Measurements from ENCODE around the gene MEIS2.

The MEIS2 gene

DNA sequence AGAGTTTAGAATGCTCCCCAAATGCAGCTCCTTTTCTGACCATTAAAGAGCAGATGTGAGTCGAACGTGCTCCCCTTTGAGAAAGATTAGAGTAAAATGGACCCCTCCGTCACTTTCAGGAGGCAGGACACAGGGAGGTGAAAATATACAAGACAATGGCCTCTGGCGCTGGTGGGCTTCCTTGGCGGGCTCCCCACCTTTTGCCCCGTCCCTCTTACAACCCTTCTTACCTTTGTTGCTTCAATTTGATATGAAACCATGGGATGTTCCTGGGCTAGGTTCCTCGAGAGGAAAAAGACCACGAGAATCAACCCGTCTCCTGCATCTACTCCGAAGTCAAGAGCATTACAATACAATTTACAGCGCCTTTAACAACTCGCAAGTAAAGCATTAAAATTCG is 214.2 kb downstream of the MEIS2 start:
- no peak for DNase-seq

DNA sequence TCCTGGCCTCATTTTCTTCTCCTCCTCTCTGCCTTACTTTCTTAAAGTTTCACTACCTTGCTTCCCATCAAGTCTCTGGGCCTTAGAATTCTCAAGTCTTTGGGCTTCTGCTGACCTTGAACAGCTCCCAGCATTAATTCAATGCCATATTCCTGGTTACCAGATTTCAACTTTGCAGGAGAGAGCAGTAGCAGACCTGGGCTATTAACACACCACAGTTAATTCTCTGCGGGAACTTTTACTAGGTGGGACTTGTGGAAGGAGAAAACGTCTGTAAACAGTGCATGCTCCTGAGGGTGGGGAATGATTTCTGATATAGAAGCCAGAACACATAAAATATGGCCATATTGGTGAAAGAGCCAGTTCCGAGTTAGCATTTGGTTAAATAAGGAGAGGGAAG is 214.6 kb downstream of the MEIS2 start:
- no peak for DNase-seq

DNA sequence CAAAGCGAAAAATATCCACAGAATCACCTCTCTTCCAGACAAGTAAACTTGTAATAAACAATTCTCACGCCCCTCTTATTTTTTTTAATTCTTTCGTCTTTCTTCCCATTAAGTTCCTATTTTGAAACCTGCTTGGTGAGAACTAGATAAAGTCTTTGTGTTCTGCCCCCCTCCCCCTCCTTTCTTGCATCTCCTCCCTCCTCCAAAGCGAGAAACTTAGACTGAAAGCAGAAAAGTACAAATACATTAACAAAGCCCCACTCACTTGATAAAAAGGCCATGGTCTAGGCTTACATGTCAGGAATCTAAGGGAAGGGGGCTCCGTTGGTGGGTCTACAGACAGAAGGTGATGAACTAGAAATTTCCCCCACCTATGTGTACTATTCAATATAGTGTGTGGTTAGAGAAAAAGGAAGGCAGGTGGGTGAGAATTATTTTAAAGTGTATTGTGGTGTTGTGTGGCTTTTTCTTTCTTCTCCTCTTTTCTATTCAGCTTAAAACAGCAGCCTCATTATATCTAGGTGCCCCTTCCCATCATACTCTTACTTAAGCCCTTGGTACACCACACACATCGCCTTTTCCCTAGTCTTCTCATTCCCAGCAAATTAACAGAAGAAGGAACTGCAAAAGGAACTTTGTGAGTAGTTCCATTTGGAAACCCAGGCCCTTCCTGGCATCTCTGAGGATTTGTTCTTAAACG is 215.3 kb downstream of the MEIS2 start:
- no peak for DNase-seq

DNA sequence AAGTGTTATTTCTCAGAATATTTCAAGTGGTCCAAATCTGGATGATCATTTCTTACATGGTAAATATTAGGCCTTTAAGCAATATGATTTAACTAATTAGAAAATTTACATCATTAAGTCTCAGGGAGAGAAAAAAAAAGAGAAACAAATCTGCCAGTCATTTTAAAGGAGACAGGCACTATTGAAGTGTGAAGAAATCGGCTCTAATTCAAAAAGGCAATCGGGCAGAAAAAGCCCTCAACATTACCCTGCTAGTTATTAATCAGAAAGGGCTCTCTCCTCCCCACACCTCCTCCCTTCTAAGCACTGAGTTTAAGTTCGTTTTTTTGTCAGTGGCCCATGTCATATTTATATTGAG is 215.9 kb downstream of the MEIS2 start:
- DNase-seq, result no peak

DNA sequence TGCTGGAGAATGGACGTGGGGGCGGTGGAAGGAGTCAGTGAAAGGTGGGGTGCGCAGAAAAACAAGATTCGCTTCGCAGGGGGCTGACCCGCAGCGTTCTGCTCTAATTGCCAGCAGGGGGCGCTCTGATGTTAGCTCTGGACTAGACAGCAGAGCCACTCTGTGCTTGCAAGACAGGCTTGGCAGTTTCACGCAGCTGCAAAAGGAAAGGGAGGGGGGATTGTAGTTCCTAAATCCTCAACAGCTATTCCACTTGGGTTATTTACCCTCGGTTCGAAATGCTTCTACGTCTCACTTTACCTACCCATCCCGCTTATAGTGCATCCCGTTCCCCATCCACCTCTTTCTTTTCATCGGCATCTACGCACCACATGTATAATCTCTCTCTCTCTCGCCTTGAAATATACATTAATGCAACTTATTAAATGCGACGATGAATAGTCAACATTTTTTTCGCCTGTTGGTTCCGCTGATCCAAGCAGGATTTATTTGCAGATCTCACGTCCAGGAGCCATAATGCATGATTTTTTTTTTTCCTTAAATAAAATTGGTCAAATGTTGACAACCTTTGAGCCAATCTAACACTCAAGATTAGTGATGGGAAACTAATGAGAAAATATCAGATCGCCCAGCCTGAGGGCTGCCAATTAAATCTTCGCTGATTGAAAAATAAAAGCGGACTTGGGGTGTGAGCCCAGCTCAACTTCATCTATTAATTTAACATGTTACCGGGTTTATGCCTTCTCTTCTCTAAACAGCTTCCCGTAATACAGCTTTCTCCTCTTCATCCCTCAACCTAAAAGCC is 216.4 kb downstream of the MEIS2 start:
- DNase-seq, result peak; percentile 72

DNA sequence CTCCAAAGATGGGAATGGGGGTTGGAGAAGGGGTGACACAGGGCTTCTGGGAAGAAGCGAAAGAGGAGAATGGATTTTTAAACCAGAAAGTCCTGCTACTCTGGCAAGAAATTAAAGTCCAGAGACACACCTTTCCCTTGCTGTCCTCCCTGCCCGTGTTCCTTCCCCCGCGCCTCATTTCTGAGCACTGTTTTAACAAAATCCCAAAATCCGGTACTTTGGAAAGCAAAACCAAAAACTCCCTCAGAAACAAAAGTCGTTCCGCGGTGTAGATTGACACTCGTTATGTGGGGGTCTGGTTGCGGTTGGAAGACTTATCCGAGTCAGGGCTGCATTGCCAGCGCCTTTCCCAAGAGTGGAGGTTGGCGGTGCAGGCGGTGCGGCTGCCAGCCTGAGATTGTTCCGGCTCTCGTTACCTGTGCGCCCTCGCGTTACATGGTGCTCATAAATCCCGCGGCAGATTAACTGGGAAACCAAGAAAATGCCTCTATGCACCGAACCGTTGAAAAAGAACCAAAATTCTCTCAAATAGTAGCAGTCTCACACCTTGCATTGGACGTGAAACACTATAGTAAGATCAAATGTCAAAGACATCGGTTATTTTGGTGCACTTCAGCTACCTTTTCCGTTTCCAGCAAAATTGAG is 217.7 kb downstream of the MEIS2 start:
- no peak for DNase-seq

DNA sequence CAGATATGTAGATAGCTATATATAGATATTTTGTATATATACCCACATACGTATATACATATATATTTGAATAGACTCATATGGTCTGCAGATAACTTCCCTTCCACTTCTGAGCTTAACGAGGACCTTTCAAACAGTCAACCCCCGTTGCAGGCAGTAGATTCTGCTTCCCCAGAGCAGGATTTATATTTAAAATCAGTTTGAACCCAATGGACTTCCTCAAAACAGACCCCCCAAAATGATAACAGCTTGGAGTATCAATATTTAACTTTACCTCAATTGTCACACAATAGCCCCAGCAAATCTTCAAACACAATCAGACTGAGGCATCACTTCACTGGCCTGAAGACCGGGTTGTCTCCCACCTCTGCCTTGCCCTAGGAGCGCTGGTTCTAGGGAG is 218.3 kb downstream of the MEIS2 start:
- DNase-seq, result no peak

DNA sequence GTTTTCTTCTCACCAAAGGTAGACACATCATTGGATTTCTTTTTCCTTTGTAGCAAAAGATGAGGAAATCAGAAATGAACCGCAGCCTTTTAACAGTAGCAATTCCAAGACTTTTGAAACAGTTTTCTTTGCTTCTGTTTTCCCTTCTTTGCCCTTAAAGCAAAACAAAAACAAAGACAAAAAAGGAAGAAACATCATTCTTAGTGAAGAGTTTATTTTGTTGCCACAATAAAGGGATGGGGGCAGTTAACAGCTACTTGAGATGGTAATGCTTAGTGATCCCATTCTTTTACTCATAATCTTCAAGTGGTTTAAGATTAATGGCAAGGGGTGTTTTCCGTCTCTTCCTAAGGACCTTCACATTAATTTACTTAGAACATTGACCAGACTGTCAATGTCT is 218.8 kb downstream of the MEIS2 start:
- DNase-seq, result no peak

DNA sequence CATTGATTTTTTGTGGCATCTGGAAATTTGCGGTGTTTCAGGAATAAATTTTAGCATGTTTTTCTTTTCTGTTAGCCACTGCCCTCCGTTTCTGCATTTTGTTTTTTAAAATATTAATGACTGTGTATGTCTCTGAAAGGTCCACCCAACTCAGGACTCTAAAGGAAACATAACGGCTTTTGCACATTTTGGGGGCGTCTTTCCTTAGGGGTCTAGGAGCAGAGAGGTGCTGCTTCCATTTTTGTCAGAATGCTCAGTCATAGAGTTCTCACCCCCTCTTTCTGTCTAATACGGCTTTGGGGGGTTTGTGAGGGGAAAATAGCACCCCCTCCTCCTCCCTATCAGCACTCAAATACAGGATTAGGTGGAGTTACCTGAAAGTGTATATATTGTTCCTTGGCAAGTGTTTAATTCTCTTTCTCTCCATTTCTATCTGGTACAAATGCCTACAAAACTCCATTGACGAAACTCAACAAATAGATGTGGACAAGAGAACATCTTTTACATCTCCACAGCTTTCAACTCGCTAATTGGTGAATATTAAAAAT is 219.4 kb downstream of the MEIS2 start:
- no peak for DNase-seq

DNA sequence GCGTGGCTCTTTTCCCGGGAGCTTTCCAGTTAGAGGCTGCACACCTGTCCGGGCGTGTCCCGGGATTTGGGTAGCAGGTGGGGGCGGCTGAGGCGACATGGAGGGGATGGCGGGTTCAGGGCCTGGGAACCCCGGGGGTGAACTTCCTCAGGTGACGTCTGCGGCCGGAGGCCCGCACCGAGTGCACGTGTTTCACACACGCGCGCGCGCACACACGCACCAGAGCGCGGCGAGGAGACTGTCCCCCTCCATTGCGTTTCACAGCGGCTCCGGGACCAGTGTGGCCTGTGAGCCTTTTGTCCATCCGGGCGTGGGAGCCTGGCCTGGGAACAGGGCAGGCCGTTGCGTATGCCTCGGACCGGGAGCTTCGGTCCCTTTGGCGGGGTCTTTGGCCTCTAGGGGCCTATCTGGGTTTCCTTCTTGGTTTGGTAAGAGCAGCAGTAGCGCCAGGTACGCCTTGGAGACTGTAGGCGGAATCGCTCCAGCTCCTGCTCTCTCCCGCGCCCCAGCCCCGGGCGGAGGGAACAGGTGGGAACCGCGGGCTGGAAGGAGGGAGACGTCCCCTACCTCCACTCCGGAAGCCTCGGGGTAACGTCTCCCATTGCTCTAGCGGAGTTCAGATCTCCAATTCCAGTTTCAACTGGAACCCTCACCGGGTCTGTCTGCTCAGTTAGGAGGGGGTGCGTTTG is 220.0 kb downstream of the MEIS2 start:
- DNase-seq, result no peak

DNA sequence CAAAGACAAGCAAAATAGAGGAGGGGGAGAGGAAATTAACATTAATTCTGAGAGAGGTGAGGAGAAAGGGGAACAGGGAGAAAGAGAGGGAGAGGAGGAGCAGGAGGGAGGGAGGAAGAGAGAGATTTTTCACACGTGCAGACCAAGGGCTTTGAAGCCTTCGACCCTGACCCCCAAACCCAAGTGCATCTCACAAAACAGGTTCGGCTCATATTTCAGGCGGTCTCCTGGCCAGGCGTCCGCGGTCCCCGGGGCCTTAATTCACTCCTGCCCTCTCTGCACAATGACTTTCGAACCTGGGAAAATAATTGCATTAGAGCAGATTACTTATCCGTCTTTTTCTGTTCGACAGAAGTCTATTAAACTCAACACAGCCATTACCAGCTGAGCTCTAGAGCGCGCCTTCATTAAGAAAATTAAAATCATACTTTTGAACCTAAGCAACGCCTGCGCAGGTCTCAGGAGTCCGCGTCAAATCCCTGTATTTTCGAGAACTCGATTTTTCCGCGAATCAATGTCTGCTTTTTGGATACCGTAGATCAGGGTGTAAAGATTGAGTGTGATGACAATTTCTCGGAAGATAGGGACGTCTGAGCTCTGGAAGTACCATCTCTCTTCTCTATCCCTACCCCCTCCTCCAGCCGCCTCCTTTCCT is 220.7 kb downstream of the MEIS2 start:
- DNase-seq, result no peak

DNA sequence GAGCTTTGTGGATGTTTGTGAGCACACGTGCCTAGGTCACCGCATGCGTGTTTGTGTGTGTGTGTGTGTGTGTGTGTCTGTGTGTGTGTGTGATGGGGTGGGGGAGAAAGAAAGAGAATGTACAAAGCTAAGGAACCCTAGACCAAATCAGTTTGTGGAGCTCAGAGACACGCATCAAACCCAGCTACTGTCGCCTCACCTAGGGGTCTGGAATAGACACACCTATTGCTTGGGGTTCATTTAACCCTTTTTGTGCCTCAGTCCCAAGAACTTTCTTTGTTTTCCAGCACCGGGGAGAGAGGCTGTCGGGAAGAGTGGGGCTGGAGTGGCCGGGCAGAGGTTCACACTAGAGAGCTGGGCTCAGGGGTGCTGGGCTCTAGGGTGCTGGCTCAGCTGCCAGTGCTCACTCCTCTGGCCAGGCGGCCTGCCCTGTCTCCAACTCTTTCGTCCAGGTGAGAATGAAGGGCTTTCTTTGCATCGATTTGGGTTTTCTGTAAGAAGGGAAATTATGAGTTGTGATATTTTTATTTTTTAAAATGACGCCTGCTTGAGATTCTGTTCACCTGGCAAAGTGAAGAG is 221.6 kb downstream of the MEIS2 start:
- no peak for DNase-seq

DNA sequence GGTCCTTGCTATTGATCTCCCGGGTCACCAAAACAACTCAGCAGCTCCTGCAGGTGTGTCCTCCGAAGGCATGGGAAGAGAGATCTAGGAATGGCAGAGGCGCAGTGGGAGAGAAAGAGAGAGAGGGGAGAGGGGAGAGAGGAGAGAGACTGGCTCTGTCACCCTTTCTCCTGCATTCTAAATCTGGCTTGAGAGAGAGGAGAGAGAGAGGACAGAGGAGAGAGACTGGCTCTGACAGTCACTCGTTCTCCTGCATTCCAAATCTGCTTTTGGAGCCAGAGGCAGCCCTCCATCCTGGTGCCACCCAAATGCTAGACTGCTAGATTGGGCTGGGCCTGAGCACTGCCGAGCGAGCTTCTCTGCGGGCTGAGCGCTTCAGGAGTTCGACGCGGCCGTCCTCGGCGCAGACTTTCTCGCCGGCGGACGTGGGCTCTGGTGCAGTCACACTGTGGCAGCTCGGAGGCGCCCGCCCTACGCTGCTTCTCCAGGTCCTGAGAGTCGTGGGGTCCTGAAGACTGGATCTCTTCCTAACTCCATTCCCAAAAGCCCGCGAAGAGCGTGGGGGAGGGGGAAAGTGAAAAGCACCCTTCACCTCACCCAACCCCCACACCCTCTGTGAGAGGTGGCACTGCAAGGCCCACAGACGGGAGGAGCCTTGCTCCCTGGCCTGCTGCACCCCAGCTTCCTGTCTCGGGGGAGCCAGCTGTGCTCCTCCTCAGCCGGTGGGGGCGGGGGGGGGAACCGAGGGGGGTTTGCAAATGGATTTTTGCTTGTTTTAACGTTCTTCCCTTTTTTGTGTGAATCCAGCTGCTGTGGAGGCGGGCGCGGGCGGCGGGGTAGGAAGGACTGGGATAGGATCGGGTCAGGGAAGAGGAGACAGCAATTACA is 222.3 kb downstream of the MEIS2 start:
- no peak for DNase-seq

DNA sequence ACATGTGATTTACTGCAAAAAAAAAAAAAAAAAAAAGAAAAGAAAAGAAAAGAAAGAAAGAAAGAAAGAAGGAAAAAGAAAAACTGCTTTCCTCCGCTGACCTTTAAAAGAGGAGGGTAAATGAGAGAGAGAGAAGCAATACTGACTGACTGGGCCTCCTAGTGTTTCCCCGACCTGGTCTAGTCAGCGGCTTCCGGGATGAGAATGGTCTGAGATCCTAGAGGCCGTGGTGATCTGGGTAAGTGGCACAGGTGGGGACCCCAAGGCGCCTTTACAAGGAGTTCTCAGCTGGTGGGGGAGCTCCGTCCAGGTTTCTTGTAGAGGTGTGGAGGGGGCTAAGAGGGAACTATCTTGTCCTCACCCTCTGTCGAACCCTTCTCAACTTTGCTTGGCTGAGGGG is 223.1 kb downstream of the MEIS2 start:
- no peak for DNase-seq

DNA sequence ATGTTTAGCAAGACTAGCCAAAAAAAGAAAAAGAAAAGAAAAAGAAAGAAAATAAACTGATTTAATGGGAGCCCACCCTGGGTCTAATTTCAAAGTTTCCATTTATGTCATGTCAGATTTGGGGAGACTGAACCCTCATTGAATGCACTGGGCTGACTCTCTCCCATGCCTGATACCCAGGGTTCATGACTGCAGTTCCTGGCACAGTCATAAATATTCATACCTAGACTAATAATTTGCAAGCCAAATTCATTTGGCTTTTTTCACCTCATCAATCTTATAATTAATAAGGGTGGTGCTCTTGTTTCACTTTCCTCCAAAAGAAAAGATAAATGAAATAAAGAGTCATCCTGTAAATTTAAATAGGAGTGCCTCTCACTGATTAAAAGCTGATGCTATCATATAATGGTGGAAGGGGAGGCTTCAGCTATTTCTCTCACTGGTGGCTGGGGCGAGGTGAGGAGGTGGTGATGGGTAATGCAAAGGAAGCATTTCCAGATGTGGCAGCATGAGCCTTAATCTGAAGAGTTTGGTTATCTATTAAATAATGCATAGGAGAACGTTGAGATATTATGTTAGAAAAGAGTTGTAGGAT is 224.5 kb downstream of the MEIS2 start:
- no peak for DNase-seq

DNA sequence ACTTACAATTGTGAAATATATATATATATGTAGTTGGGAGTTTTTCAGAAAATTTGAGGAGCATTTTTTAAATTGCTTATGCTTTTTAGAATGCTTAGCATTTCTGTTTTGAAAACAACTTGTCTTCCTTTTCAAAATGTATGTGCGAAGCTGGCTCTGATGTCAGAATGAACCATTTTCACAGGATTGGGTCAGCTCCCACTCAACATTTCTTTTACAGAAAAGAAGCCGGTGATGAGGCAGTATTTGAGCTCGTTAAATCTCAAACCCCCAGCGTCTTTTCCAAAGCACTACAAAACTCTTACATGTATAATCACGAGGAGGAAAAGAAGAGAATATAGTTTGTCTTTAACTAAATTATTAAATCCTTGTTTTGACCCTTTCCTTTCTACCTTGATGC is 225.4 kb downstream of the MEIS2 start:
- no peak for DNase-seq

DNA sequence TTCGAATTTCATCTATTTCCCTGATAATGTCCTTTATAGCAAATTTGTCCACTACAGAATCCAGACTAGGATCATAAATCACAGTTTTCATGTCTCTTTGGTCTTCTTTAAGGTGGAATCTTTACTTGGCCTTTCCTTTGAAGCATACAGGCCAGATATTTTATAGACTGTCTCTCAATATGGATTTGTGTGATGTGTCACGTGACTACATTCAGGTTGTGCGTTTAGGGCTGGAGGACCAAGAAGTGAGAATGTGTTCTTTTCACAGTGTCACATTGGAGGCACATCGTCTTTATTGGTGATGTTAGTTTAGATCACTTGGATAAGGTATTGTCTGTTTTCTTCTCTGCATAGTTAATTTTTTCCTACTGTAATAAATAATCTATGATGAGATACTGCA is 232.9 kb downstream of the MEIS2 start:
- DNase-seq, result no peak

DNA sequence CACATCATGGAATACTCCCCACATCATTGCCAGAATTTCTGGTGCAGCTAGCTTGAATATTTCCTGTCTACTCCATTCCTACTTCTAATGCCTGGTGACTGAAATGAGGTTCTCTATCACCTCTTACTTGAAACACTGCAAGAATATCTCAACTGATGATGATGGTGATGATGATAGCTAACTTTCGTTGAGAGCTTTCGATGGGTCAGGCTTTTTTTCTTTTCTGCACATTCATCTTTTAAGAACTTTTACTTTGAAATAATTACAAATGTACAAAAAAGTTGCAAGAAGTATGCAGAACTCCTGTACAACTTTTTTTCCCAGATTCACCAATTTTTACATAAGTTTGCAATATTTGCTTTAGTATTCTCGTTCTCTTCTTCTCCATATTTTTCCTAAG is 233.5 kb downstream of the MEIS2 start:
- no peak for DNase-seq

DNA sequence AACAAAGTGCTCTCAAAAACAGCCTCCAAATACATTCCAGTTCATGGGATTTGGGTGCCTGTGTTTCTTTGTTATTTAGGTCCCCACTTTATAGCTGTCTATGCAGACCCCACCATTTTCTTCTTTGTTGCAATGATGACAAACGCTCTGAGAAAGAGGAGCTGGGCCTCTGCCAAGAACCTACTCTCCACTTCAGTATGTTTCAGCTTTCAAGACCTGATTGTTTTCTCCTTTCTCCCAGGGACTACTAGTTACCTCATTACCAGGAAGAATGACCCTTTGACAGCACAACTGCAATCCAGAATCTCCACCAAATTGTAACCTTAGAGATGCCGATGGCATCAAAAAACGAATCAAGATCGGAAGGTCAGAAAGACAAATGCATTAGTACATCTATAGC is 236.8 kb downstream of the MEIS2 start:
- DNase-seq, result no peak

DNA sequence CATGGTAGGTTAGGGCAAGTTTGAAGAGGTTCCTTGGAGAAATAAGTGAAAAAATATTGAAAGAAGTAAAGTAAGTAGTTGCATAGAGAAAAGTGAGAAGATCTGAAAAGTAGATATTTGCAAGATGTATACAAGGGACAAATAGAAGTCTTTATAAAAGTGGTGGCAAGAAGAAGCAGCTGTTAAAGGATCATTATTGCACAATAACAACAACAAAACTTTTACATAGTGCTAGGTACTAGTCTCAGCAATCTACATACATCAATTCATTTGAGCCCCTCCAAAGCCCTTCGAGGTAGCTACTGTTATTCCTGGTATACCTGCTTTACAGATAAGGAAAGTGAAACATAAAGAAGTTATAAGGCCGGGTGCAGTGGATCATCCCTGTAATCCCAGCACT is 239.6 kb downstream of the MEIS2 start:
- no peak for DNase-seq

DNA sequence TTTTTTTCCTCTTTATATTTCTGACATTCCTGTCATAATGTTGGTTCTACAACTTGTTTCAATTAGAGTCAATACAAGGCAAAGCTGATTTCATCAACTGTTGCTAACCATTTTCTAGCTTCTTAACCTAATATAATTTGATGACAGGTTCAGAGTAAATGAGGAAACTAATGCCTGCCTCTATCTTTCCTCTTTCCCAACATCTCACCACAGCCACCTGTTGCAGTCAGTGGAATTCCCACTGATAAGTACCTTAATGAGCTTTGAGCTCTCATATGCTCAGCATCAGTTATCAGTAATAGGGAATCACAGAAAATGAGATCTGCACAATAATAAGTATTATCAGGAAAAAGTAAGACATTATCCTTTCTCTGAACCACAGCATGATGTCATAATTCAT is 241.9 kb downstream of the MEIS2 start:
- DNase-seq, result no peak

Measured in NCI-H1694 (cell line).